NCI-H1105 treated with DMSO at 0.1 percent for 48 hours (cell line): ENCODE results near the gene RTN4RL1.

Experiments used
- DNase-seq: peaks from one replicate; lab custom pipeline; 2025; lab: John Stamatoyannopoulos, UW

RTN4RL1 gene

GRCh38 chr17:2025220-2025621, at the start of gene RTN4RL1:
Gene RTN4RL1 (minus strand): TSS chr17:2025334. CDS start chr17:2024865, 469 bp downstream.
- DNase-seq = peak; percentile 24

- no peak for DNase-seq
These were observed 49.8 kb upstream of the RTN4RL1 start for GRCh38 chr17:2074919-2075318.

GRCh38 chr17:2071455-2072281, 46.5 kb upstream of the RTN4RL1 start:
- no peak for DNase-seq

- DNase-seq = no peak
These were observed 45.9 kb upstream of the RTN4RL1 start for GRCh38 chr17:2071024-2071385.

- no peak for DNase-seq
These were observed 45.3 kb upstream of the RTN4RL1 start for GRCh38 chr17:2070241-2071023.

GRCh38 chr17:2068519-2069051, 43.5 kb upstream of the RTN4RL1 start:
- no peak for DNase-seq

- DNase-seq = no peak
These were observed 42.9 kb upstream of the RTN4RL1 start for GRCh38 chr17:2068031-2068518.

GRCh38 chr17:2067608-2068024, 42.5 kb upstream of the RTN4RL1 start:
- no peak for DNase-seq

GRCh38 chr17:2067048-2067561, 42.0 kb upstream of the RTN4RL1 start:
- no peak for DNase-seq

- no peak for DNase-seq
These were observed 40.8 kb upstream of the RTN4RL1 start for GRCh38 chr17:2065949-2066400.

GRCh38 chr17:2064980-2065785, 40.0 kb upstream of the RTN4RL1 start:
- no peak for DNase-seq

GRCh38 chr17:2064520-2064971, 39.4 kb upstream of the RTN4RL1 start:
- DNase-seq = no peak

GRCh38 chr17:2064147-2064489, 39.0 kb upstream of the RTN4RL1 start:
- no peak for DNase-seq

GRCh38 chr17:2063261-2064146, 38.4 kb upstream of the RTN4RL1 start:
- DNase-seq = no peak

- DNase-seq = no peak
These were observed 37.5 kb upstream of the RTN4RL1 start for GRCh38 chr17:2062571-2063183.

- no peak for DNase-seq
These were observed 36.4 kb upstream of the RTN4RL1 start for GRCh38 chr17:2061441-2061958.

GRCh38 chr17:2060681-2061440, 35.7 kb upstream of the RTN4RL1 start:
- DNase-seq = no peak

- DNase-seq = no peak
These were observed 35.2 kb upstream of the RTN4RL1 start for GRCh38 chr17:2060385-2060658.
